NCI-H2171 treated with DMSO at 0.1 percent for 48 hours (cell line): ENCODE results near the gene DNER.

Experiments used
- DNase-seq: peaks from one replicate; lab custom pipeline; 2025; lab: John Stamatoyannopoulos, UW

The DNER gene

DNA sequence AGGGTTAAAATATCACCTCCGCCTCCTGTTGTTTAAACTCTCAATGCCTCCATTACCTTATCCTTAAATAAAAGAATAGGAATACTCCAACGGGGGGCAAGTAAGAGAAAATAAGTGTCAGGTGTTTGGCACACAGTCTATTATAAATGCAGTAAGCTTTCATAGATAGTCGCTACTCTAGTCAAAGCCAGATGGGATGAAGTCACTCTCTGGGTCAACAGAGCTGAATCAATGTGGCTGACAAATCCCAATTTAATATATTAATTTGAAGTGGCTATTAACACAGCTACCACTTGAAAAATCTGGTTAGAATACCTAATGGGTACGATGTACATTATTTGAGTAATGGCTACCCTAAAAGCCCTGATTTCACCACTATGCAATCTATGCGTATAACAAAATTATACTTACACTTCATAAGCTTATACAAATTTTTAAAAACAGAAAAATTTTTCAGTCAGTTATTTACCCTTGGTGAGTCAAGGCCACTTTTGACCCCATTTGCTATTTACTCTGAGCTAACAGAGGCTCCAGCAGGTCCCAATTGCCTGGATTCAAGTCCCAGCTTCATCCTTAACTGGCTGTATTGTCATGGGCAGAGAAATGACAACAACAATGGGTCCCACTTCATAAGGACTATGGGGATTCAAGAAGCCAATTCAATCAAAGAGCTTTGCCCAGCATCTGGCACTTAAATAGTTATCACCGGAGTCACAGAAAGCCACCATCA lies 275.8 kb downstream of the DNER start:
- no peak for DNase-seq

DNA sequence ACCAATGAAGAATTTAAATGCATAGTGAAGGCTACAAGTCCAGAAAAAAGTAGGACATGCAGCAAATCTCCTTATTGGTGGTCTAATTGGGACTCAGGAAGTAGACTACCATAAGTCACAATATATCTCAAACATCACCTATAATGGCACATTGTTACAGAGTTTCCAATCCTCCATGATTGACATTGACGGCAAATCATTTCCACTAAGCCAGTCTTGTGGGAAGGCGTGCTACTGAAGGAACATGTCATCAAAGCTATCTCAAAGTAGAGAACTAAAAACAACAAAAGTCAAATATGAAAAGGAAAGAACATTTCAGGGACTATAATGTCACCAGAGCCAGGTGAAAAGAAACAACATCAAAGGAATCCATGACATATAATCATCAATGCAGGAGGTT lies 276.9 kb downstream of the DNER start:
- no peak for DNase-seq

DNA sequence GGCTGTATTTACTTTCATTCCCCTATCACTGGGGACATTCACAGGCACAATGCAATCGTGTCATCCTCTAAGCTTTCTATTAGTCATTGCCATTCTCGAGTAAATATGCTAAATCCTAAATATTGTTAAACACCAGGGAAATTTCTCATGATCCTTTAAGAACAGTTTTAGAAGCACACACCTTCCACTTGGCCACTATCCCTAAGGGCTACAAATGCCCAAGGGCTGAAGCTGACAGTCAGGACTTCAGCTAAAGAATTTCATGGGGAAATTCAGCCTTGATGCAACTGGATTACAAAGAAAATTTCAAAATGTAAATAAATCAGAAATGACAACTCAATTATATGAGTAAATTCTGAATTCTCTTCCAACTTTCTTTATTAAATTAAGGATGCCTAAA lies 280.2 kb downstream of the DNER start:
- no peak for DNase-seq

DNA sequence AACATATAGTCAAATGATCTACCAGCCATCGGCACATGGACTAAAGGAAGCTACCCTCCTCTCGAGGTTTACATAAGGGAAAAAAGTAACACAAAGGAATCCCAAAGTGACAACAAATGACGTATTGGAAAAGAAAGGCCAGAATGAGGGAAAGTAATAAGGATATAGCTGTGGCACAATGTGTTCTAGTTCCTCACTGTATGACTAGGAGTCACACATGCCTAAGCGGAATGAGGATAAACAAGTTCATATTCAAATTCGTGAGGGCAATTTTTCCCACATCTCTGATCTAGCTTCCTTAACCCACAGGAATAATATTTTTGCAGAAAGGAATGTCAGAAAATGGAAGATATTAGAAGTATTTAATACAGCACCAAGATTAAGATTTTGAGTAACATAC lies 281.0 kb downstream of the DNER start:
- DNase-seq = no peak

DNA sequence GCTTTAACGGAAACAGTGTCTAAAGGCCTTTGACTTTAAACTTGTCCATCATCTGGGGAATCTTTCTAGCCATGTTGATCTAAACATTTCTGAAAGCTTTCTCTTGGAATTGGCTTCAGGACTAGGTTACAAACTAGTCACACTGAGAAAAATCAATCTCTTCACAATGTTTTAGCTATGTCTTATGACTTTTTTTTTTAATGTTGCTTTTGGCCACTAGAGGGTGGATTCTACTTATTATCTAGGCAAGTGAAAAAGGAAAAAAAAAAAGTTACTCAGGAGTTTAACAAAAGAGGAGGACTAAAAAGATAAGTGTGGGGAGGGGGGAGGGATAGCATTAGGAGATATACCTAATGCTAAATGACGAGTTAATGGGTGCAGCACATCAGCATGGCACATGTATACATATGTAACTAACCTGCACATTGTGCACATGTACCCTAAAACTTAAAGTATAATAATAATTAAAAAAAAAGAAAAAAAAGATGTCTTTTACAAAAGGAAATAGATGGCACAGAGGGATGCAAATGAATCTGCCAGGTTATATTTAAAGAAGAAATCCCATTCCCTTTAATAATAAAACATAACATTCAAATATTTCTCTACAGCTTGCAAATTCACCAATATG lies 282.9 kb downstream of the DNER start:
- DNase-seq = peak; percentile 3

DNA sequence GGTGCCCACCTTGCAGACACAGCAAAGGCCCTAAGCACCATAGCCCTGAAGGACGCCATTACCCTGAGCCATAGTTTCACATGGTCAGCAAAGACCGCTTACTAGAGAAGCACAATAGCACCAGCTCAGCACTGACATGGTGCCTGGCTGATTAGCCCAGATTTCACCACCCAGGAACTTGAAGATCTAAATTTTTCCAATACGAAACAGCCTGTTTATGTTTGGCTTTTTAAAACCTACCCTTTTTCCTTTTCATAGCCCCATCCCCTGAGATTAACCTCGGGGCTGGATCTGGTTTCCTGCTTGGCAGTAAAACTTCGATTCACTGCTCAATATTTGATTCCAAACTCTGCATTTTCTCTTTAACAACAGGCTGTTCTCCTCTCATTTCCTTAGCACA lies 284.8 kb downstream of the DNER start:
- no peak for DNase-seq

DNA sequence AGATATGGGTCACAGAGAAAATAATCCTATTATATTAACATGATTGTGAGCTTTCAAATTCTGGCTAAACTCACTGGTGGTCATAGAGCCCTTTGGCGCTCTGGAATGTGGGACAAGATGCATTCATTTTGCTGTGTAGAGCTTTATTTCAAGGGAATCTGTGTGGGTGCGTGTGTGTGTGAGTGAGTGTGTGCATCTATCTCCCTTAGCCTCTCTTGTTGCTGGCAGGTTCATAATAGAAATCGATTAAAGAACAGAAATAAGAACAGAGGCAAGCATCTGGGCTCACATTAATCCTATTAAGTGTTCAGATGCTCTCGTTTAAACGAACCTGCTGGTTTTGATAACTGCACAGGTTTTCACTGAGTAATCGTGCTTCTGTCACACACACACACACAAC lies 287.9 kb downstream of the DNER start:
- DNase-seq = no peak

DNA sequence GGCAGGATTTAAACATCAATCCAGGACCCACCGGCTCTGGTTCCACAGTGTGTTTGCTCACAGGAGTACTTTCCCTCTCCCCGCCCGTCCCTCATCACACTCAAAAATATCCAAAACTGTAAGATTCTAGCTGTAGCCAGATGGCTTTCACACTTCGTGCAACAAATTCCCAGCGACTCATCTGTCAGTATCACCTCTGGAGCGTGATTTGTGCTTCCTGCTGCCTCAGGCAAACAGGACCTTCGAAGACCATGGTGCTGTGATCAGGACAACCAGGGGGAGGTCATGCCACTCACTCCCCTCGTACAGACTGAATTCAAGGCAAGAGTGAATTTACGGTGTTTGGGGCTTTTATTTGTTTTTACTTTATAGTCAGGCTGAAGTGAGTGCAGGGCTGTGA lies 288.8 kb downstream of the DNER start:
- no peak for DNase-seq

DNA sequence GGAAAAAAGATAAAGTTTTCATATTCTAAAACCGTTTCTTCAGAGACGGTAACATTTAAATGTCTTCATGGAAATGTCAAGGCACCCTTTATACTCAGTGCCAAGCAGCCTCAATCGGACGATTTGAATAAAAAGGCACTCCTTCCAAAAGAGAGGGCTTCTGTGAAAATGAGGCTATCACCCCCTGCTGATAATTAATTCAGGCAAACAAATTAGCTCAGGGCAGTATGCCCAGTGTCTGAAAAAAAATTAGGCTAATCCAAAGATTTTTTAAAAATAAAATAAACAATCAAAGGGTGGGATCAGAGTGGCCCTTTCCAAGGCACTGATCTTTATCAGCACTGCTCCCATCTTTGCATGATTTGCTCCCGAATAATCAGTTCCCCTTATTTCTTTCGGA lies 292.3 kb downstream of the DNER start:
- DNase-seq = no peak

DNA sequence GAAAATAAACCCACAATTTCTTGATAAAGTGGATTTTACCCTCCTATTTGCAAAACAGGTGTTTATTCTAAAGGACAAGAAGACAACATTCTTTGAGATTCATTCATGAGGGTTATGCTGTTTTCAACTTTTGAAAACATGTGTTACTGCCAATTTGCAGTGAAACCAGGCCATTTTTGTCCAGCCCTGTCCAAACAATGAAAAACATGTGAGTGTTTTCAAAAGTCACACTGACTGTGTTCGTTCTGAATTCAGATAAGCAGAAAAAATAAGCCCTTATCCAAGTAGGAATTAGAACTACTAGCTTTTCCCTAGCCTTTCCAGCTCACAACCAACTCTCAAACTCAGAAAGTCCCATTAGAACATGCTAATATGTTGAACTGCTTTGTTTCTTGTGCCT lies 295.2 kb downstream of the DNER start:
- no peak for DNase-seq

DNA sequence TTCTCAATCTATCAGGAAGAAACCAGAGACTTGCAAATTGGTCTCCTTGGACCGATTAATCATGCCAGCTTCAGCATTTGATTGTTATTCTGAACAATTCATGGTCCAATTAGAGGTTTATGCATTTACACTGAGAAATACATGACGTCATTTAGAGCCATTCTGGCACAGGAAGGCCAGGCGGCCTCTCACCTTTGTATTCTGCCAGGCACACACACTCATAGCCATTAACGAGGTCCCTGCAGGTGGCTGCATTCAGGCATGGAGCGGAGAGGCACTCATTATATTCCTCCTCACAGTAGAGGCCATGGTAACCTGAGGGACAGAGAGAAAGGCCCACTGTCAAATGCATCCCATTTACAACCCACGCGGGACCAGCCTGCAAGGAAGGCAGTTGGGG lies 296.4 kb downstream of the DNER start:
- DNase-seq = no peak

DNA sequence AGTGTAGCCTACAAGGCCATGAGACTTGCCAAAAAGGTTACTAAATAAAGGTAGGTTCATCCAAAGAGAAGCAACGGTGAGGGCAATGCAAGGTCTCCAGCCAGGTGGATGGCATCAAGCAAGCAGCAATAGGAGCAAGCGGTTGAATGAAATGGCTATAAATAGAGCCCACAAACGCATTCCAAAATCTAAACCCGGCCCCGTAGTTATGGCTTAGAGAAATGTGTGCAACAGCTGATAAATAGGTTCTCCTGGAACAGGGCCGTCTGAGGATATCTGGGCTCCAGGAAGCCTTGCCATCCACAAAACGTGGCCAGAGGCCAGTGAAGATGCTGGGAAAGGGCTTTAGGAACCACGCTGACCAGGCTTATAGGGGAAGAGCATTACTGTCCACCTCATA lies 297.2 kb downstream of the DNER start:
- no peak for DNase-seq

DNA sequence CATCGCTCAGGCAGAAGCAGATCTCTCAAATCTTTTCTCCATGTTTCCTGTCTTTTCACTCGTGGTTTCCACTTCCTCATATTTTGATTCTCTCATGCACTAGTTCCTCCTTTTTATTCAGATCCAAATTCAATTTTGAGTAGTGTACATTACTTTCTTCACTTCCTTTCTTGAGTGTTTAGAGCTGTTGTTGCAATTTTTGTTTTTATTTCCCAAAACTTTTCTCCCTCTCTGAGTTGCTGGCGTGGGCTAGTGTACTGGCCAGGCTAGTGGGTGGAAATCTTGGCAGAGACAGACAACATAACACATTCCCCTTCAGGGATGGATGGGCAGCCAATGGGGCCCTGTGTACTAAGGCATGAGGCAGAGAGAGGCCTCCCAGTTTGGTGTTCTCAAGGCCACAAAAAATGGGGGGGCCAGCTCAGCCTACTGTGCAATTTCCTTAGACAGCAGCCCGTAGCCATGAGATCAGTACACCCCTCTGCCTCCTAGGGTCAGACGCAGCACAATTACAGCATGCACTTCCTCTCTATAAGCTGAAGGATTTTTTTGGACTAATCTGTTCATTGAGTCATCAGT lies 298.1 kb downstream of the DNER start:
- DNase-seq = no peak

DNA sequence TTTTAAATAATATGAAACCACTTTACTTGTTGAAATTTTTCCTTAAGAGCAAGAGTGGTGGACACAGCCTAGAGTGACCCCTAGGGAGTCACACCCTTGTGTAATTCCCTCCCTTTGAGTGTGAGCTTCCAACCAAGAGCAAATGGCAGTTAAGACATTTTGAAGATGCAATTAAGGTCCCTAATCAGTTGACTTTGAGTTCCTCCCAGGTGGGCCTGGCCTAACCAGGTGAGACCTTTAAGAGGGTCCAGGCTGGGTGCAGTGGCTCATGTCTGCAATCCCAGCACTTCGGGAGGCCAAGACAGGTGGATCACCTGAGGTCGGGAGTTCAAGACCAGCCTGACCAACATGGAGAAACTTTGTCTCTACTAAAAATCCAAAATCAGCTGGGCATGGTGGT lies 299.7 kb downstream of the DNER start:
- no peak for DNase-seq

DNA sequence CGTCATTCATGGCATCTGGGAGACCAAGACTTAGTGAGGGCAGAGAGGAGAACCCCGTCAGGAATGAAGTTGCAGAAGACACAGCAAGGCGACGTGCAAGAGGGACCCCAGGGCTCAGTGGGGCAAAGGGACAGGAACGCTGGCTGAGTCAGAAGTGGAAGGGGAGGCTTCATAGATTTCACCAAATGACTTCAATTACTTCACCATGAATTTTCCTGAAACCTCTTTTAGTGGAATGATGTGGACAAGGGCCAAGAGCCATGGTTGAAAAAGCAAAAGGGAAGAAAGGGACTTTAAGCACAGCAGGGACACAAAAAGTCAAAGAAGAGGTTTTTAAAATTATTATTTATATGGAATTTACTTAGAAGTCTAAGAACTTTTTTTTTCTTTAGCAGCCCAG lies 301.7 kb downstream of the DNER start:
- DNase-seq = no peak

DNA sequence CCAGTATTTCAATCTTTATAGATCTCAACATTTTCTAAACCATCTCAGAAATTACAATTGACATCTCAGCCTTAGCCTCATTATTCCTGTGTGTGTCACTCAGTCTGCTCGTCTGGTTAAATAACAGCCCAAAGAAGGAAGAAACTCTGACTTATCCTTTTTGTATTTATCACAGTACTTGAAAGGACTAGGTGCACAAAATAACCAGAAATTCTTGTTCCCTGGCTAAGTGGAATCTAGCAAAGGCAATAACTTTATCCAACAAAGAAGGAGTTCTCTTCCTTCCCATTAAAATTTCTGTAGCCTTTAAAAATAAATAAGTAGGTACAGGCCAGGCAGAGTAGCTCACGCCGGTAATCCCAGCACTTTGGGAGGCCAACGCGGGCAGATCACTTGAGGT lies 303.4 kb downstream of the DNER start:
- no peak for DNase-seq

DNA sequence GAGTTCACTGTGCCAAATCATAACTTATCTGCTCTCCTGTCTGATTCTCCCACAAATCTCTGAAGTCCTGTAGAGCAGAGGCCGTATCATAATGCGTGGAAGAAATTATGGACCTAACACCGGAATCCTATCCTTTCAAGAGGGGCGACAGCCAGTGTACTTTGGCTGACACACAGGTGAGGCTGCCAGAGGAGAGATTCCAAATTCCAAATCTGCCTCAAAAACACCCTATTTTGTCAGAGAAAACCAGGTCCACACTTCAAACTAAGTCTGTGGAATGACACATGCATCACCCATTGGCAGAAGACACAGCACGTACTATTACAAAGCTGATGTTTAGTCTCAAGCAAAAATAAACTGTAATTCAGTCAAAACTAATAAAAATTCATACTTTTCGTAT lies 304.1 kb downstream of the DNER start:
- no peak for DNase-seq

DNA sequence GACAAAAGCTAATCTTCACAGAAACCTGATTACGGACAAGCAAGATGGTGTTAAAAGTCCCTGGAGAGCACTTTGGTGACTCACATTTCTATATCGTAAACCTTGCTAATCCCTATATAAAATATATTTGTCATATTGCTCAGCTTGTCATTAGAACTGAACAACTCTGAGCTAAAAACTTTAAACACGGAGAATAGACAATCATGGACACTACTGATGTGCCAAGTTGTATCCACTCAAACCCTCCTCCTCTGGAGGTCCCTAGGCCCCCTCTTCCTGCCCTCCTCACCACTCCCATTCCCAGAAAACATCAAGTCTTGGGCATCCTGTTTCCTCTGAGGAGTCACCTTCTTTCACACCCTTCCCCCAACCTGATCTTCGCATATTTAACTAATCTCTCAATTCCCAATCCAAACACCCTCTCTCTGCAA lies 304.6 kb downstream of the DNER start:
- no peak for DNase-seq

DNA sequence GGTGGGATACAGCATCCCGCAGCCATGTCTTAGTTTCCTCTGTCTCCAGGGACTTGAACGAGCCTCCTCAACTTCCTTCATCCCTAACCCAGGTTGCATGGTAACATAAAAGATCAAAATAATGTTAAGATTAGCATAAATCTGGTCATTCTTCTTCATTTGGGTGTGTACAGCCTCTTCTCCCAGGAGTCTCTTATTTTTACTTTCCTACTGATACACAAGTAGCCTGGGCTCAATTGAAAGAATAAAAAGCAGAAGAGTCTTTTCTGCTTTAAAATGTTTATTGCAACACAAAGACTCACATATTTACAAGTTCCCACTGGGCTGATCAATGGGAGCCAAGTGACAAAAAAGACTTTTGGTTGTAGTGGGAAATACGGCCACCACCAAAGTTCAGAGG lies 305.4 kb downstream of the DNER start:
- DNase-seq = no peak

DNA sequence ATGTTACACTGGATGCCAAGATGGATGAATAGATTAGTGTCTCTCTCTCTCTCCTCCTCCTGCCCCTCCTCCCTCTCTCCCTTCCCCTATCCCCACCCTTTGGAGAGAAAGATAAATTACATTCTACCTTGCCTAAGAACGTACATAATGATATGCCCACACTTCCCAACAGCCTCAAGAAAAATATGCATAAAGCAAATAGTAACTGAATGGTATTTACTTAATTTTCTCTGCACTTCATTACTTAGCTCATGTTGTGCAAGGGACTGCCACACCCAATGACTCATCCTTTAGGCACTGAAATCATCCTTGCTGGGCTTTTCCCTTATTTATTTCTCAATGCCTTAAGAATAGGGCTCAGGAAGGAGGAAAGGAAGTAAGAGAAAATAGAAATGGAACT lies 306.0 kb downstream of the DNER start:
- no peak for DNase-seq

DNA sequence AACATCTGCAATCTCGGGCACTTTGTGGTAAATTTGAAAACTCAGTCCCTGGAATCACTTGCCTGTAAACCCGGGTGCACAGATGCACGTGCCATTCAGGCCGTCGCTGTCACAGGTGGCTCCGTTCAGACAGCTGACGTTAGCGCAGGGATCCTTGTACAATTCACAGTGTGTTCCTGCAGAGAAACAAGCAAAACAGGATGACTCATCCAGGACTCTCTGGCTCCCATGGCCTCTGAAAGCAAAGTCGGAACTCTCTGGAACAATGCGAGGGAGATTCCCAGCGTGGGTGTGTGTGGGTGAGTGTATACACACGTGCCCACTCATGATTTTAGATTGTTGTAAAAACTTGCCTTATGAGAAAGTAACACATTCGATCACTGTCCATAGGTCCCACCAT lies 307.2 kb downstream of the DNER start:
- DNase-seq = peak; percentile 0

DNA sequence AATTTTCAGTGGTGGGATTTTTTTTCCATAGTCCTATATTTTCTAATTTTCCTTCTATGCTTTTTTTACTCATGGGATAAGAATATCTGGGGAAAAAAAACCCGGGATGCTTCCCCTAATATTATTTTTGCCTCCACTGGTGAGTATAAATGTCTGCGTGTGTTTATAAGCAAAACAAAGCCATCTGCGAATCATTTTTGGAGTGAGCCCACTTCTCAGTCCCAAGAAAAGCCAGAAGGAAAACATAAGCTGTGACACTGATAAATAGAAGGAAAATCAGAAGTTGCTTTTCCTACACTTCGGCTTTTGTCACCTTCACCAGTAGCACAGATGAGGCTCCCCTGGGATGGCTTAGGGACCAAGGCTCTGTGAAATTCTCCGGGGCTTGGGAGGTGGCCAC lies 308.6 kb downstream of the DNER start:
- DNase-seq = no peak

DNA sequence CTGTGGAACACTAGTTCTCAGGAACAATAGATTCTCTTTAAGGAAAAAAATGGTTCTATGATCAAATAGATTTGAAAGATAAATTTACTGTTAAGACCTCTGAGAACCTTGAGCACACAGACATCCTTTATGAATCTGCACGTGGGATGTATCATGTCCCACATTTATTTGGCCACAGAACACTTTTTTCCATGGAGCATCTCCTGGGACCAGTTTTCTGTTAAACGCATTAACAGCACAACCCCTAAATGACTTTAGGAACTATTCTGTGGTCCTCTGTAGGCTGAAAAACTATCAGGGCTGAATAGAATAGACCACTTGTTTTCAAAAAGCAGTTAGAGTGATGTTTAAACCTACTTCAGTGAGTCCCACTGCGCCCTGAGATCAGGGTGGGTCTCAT lies 311.1 kb downstream of the DNER start:
- DNase-seq = no peak
